K562 (cell line): ENCODE data around the gene ETV2.

Experiments
- ATF1 ChIP-seq, 2 experiments: fragments of 450-650 bp in 1 of 2; IDR thresholded peaks; 2 replicates each; pipeline ENCODE4 v1.6.1; 2016; ENCODE audit warnings: missing compliant biosample characterization in 1 of 2, missing genetic modification characterization in 1 of 2
- CBFA2T2 ChIP-seq: fragments of 450-650 bp; conservative IDR thresholded peaks from 2 replicates; pipeline ENCODE4 v1.6.1; 2017; ENCODE audit warnings: mild to moderate bottlenecking
- EGR1 ChIP-seq: fragments of 450-650 bp; conservative IDR thresholded peaks from 2 replicates; pipeline ENCODE4 v1.6.1; 2017; ENCODE audit warnings: mild to moderate bottlenecking
- FOXP1 ChIP-seq: sonication (generic); formaldehyde crosslinking; IDR thresholded peaks from 2 replicates; pipeline ENCODE4 v1.8.0; 2022; ENCODE audit warnings: mild to moderate bottlenecking, missing genetic modification reagents
- GATAD2B ChIP-seq: fragments of 450-650 bp; IDR thresholded peaks from 2 replicates; pipeline ENCODE4 v1.6.1; 2017; ENCODE audit warnings: mild to moderate bottlenecking, borderline replicate concordance
- POLR2A ChIP-seq: fragments of 450-650 bp; conservative IDR thresholded peaks from 2 replicates; pipeline ENCODE4 v1.6.1; 2016
- POLR2AphosphoS2 ChIP-seq: IDR thresholded peaks from 2 replicates; pipeline ENCODE4 v1.6.1; 2012; ENCODE audit warnings: low read length, improper control_type of control experiment
- PRMT5 ChIP-seq: sonication (generic); formaldehyde crosslinking; IDR thresholded peaks from 2 replicates; pipeline ENCODE4 v1.5.0; 2020; ENCODE audit warnings: missing genetic modification reagents
- TCFL5 ChIP-seq: fragments of 250-450 bp; sonication (Bioruptor Pico); conservative IDR thresholded peaks from 2 replicates; pipeline ENCODE4 v1.6.1; 2021; ENCODE audit warnings: mild to moderate bottlenecking, moderate library complexity, matching md5 sums
- ZNF282 ChIP-seq: sonication (generic); formaldehyde crosslinking; IDR thresholded peaks from 2 replicates; pipeline ENCODE4 v1.8.1; 2023; ENCODE audit warnings: missing genetic modification reagents
- TF ChIP-seq, protein P1 (sequence below), 3 experiments: IDR thresholded peaks in 2 of 3; conservative IDR thresholded peaks in 1 of 3; 2 replicates each; pipeline ENCODE4 v1.5.1; 2011 to 2012; ENCODE audit warnings: low read length in 3 of 3, mild to moderate bottlenecking in 3 of 3, control low read depth in 2 of 3, improper control_type of control experiment in 1 of 3, inconsistent platforms in 1 of 3, low read depth in 1 of 3, mixed read lengths in 1 of 3, moderate library complexity in 1 of 3; ENCODE audit not compliant: insufficient read depth in 2 of 3
- TF ChIP-seq, protein P2 (sequence below): fragments of 250-450 bp; sonication (Bioruptor Pico); IDR thresholded peaks from 2 replicates; pipeline ENCODE4 v1.4.0; 2020

DNA sequence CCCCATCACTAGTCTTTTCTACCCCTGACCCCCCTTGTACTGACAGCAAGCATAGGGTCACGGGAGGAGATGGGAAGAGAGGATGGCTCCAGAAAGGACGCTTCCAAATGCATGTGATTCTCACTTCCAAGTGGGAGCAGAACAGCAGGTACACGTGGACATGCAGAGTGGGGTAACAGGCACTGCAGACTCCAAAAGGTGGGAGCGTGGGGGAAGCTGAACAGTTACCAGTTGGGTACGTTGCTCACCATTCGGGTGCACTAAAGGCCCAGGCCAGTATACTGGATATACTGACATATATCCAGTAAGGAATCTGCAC, 2.3 kb upstream of the ETV2 start:
- TF ChIP-seq CBFA2T2 (no peak), FOXP1 (CRISPR knock-in tag) (no peak), TCFL5 (CRISPR knock-in tag) (no peak), ATF1 (CRISPR knock-in tag; IDR thresholded peaks at IDR 0.05) (no peak), ATF1 (tag; IDR thresholded peaks at IDR 0.05) (peak; percentile 22; the same call in 1 of the 2 replicates), EGR1 (no peak), POLR2A (0 out of 2 replicates have a peak, but pooled peaks have one; percentile 15), GATAD2B (no peak), ZNF282 (CRISPR knock-in tag) (no peak), POLR2AphosphoS2 (no peak), PRMT5 (CRISPR knock-in tag) (no peak)
- TF ChIP-seq, protein P1, sequence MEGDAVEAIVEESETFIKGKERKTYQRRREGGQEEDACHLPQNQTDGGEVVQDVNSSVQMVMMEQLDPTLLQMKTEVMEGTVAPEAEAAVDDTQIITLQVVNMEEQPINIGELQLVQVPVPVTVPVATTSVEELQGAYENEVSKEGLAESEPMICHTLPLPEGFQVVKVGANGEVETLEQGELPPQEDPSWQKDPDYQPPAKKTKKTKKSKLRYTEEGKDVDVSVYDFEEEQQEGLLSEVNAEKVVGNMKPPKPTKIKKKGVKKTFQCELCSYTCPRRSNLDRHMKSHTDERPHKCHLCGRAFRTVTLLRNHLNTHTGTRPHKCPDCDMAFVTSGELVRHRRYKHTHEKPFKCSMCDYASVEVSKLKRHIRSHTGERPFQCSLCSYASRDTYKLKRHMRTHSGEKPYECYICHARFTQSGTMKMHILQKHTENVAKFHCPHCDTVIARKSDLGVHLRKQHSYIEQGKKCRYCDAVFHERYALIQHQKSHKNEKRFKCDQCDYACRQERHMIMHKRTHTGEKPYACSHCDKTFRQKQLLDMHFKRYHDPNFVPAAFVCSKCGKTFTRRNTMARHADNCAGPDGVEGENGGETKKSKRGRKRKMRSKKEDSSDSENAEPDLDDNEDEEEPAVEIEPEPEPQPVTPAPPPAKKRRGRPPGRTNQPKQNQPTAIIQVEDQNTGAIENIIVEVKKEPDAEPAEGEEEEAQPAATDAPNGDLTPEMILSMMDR (IDR thresholded peaks at IDR 0.05 in 2 of 3, conservative IDR thresholded peaks at IDR 0.05 in 1 of 3; ENCODE audit: insufficient read depth in 2 of 3, low read depth in 1 of 3, low read length in 3 of 3), result no peak
- TF ChIP-seq, protein P2, sequence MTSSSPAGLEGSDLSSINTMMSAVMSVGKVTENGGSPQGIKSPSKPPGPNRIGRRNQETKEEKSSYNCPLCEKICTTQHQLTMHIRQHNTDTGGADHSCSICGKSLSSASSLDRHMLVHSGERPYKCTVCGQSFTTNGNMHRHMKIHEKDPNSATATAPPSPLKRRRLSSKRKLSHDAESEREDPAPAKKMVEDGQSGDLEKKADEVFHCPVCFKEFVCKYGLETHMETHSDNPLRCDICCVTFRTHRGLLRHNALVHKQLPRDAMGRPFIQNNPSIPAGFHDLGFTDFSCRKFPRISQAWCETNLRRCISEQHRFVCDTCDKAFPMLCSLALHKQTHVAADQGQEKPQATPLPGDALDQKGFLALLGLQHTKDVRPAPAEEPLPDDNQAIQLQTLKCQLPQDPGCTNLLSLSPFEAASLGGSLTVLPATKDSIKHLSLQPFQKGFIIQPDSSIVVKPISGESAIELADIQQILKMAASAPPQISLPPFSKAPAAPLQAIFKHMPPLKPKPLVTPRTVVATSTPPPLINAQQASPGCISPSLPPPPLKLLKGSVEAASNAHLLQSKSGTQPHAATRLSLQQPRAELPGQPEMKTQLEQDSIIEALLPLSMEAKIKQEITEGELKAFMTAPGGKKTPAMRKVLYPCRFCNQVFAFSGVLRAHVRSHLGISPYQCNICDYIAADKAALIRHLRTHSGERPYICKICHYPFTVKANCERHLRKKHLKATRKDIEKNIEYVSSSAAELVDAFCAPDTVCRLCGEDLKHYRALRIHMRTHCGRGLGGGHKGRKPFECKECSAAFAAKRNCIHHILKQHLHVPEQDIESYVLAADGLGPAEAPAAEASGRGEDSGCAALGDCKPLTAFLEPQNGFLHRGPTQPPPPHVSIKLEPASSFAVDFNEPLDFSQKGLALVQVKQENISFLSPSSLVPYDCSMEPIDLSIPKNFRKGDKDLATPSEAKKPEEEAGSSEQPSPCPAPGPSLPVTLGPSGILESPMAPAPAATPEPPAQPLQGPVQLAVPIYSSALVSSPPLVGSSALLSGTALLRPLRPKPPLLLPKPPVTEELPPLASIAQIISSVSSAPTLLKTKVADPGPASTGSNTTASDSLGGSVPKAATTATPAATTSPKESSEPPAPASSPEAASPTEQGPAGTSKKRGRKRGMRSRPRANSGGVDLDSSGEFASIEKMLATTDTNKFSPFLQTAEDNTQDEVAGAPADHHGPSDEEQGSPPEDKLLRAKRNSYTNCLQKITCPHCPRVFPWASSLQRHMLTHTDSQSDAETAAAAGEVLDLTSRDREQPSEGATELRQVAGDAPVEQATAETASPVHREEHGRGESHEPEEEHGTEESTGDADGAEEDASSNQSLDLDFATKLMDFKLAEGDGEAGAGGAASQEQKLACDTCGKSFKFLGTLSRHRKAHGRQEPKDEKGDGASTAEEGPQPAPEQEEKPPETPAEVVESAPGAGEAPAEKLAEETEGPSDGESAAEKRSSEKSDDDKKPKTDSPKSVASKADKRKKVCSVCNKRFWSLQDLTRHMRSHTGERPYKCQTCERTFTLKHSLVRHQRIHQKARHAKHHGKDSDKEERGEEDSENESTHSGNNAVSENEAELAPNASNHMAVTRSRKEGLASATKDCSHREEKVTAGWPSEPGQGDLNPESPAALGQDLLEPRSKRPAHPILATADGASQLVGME (CRISPR knock-in tag), result no peak
